Keratinocyte (primary cell): ENCODE data around the gene GYS2. TPM values are rescaled to one million over a fixed set of nuclear protein-coding genes. Genes with fewer than 3 reads are reported as not detected.

Experiments used
- DNase-seq: peaks from one replicate; pipeline ENCODE4 v3.0.0-alpha.2; 2011; ENCODE audit warnings: low read depth, missing footprints, low spot score
- FAIRE-seq: peaks from 2 replicates; lab custom pipeline; 2011; peaks lifted over from hg19 to GRCh38; lab: Jason Lieb, UNC
- H2AFZ ChIP-seq: 2 replicates; pipeline ENCODE4 v1.6.0; 2012; ENCODE audit warnings: low read length, control low read depth, inconsistent platforms; ENCODE audit not compliant: control insufficient read depth
- H3K27ac ChIP-seq: 2 replicates; pipeline ENCODE4 v1.5.1; 2011; ENCODE audit warnings: low read length; ENCODE audit not compliant: control insufficient read depth, insufficient read depth
- H3K27me3 ChIP-seq: 3 replicates; pipeline ENCODE4 v1.6.0; 2011; ENCODE audit warnings: low read length; ENCODE audit not compliant: control insufficient read depth, insufficient read depth; ENCODE audit errors: extremely low read depth
- H3K36me3 ChIP-seq, 2 experiments: 2 replicates in 1 of 2; 3 replicates in 1 of 2; pipeline ENCODE4 v1.5.1; 2011; ENCODE audit warnings: low read length in 2 of 2, mild to moderate bottlenecking in 1 of 2; ENCODE audit not compliant: control insufficient read depth in 2 of 2, insufficient read depth in 2 of 2; ENCODE audit errors: extremely low read depth in 1 of 2
- H3K4me1 ChIP-seq: 3 replicates; pipeline ENCODE4 v1.5.1; 2011; ENCODE audit warnings: low read length; ENCODE audit not compliant: control insufficient read depth, insufficient read depth; ENCODE audit errors: extremely low read depth
- H3K4me2 ChIP-seq: 3 replicates; pipeline ENCODE4 v1.6.0; 2011; ENCODE audit warnings: low read depth, low read length; ENCODE audit not compliant: control insufficient read depth, insufficient read depth; ENCODE audit errors: extremely low read depth
- H3K4me3 ChIP-seq, 3 experiments: fragments of 200-600 bp in 1 of 3; sonication (generic) in 1 of 3; 2 replicates in 2 of 3; 3 replicates in 1 of 3; pipeline ENCODE4 v1.5.1; 2011 to 2016; ENCODE audit warnings: low read length in 3 of 3, mild to moderate bottlenecking in 3 of 3, control low read depth in 2 of 3, inconsistent platforms in 1 of 3, low read depth in 1 of 3, mixed read lengths in 1 of 3, mixed run types in 1 of 3, moderate library complexity in 1 of 3; ENCODE audit not compliant: control insufficient read depth in 2 of 3, insufficient read depth in 2 of 3; ENCODE audit errors: extremely low read depth in 1 of 3
- H3K79me2 ChIP-seq: 2 replicates; pipeline ENCODE4 v1.6.0; 2012; ENCODE audit warnings: low read length; ENCODE audit not compliant: control insufficient read depth, insufficient read depth
- H3K9ac ChIP-seq: 3 replicates; pipeline ENCODE4 v1.6.0; 2011; ENCODE audit warnings: low read length; ENCODE audit not compliant: control insufficient read depth, insufficient read depth; ENCODE audit errors: extremely low read depth
- H3K9me1 ChIP-seq: 3 replicates; pipeline ENCODE4 v1.6.0; 2011; ENCODE audit warnings: low read length; ENCODE audit not compliant: control insufficient read depth, insufficient read depth; ENCODE audit errors: extremely low read depth
- H3K9me3 ChIP-seq: 2 replicates; pipeline ENCODE4 v1.5.1; 2012; ENCODE audit warnings: low read depth, low read length; ENCODE audit not compliant: control insufficient read depth
- H4K20me1 ChIP-seq: 3 replicates; pipeline ENCODE4 v1.6.0; 2011; ENCODE audit warnings: low read length; ENCODE audit not compliant: control insufficient read depth, insufficient read depth; ENCODE audit errors: extremely low read depth
- CTCF ChIP-seq, 3 experiments: IDR thresholded peaks in 1 of 3; conservative IDR thresholded peaks in 1 of 3; optimal IDR thresholded peaks in 1 of 3; 2 replicates in 2 of 3; 3 replicates in 1 of 3; pipeline versions ENCODE3 to v1.5.1; 2011; ENCODE audit warnings: low read length in 3 of 3, mild to moderate bottlenecking in 3 of 3, moderate library complexity in 2 of 3, control low read depth in 1 of 3, inconsistent platforms in 1 of 3; ENCODE audit not compliant: insufficient read depth in 2 of 3; ENCODE audit errors: extremely low read depth in 1 of 3
- EZH2 ChIP-seq: IDR thresholded peaks from one replicate; pipeline ENCODE4 v1.6.1; 2012; ENCODE audit warnings: inconsistent platforms, mild to moderate bottlenecking, low read length, moderate library complexity
- dilution Hi-C: fragments of 300-500 bp; cut with MboI; formaldehyde crosslinking; loops from one replicate; pipeline ENCODE4 v1.7.0; 2020; ENCODE audit warnings: low sequenced_read_pairs; ENCODE audit not compliant: extremely low pct_ligation_motif_present
- polyA plus RNA-seq, 5 experiments: library from polyadenylated mRNA; depleted of rRNA in 3 of 5; stranded (reverse) in 3 of 5; stranded (forward) in 1 of 5; unstranded in 1 of 5; fragments of >200 nt; gene quantifications; 1 replicate in 1 of 5; 2 replicates in 3 of 5; 3 replicates in 1 of 5; pipeline versions ENCODE4 v1.2.1 to v1.2.3, GENCODE V29; 2011 to 2012; ENCODE audit warnings: missing spikeins in 2 of 5, low read depth in 1 of 5, low replicate concordance in 1 of 5

Gene GYS2
- polyA plus RNA-seq, 1 donor (not counting 4 experiments of a cell fraction or from before 2014, with no cell fraction given) = not detected

- H3K27ac ChIP-seq = no peak overlapping the region
- H3K9ac ChIP-seq = no peak overlapping the region
- dilution Hi-C loops = no loop called here
- H3K4me3 ChIP-seq = no peak overlapping the region
- FAIRE-seq = no peak
- no peaks in the 10 kb centered on the region for H3K27me3 ChIP-seq
- H3K9me3 ChIP-seq = no peaks in the 10 kb centered on the region
- H3K4me2 ChIP-seq = no peak overlapping the region
- H4K20me1 ChIP-seq = no peaks in the 10 kb centered on the region
- no peak overlapping the region for H2AFZ ChIP-seq
- H3K4me1 ChIP-seq = no peaks in the 10 kb centered on the region
- H3K79me2 ChIP-seq = no peaks in the 10 kb centered on the region
- no peaks in the 10 kb centered on the region for H3K9me1 ChIP-seq
- no peak for TF ChIP-seq CTCF (optimal IDR thresholded peaks at IDR 0.05 in 1 of 3, IDR thresholded peaks at IDR 0.05 in 1 of 3, conservative IDR thresholded peaks at IDR 0.05 in 1 of 3; ENCODE audit: extremely low read depth in 1 of 3, insufficient read depth in 2 of 3, low read length in 3 of 3)
- TF ChIP-seq EZH2 = no peak
- no peaks in the 10 kb centered on the region for H3K36me3 ChIP-seq
- DNase-seq = no peak
Observed at GRCh38 chr12:21552635-21553328, 51.9 kb downstream of the GYS2 start.

GRCh38 chr12:21551841-21552465, 52.7 kb downstream of the GYS2 start:
- dilution Hi-C loops = no loop called here

More at GRCh38 chr12:21551841-21552465, 52.7 kb downstream of the GYS2 start:
- H3K27me3 ChIP-seq = no peaks in the 10 kb centered on the region
- H3K27ac ChIP-seq = no peak overlapping the region
- no peaks in the 10 kb centered on the region for H3K4me1 ChIP-seq
- DNase-seq (no peak), FAIRE-seq (no peak)
- H3K9ac ChIP-seq = no peak overlapping the region
- H3K36me3 ChIP-seq = no peaks in the 10 kb centered on the region
- H3K9me1 ChIP-seq = no peaks in the 10 kb centered on the region
- H3K79me2 ChIP-seq = no peaks in the 10 kb centered on the region
- H2AFZ ChIP-seq = no peak overlapping the region
- H4K20me1 ChIP-seq = no peaks in the 10 kb centered on the region
- no peak overlapping the region for H3K4me3 ChIP-seq
- H3K9me3 ChIP-seq = no peaks in the 10 kb centered on the region
- TF ChIP-seq CTCF (optimal IDR thresholded peaks at IDR 0.05 in 1 of 3, IDR thresholded peaks at IDR 0.05 in 1 of 3, conservative IDR thresholded peaks at IDR 0.05 in 1 of 3; ENCODE audit: extremely low read depth in 1 of 3, insufficient read depth in 2 of 3, low read length in 3 of 3) = no peak
- no peak for TF ChIP-seq EZH2
- H3K4me2 ChIP-seq = no peak overlapping the region
